Hematopoietic multipotent progenitor cell treated with erythropoietin and hydrocortisone succinate and interleukin-3 and kit ligand, for 6 days (in vitro differentiated cells): Measurements from ENCODE around the gene ING5.

Source experiments
- DNase-seq: peaks from one replicate; pipeline ENCODE4 v3.0.0-alpha.2; 2015

ING5 gene

DNA sequence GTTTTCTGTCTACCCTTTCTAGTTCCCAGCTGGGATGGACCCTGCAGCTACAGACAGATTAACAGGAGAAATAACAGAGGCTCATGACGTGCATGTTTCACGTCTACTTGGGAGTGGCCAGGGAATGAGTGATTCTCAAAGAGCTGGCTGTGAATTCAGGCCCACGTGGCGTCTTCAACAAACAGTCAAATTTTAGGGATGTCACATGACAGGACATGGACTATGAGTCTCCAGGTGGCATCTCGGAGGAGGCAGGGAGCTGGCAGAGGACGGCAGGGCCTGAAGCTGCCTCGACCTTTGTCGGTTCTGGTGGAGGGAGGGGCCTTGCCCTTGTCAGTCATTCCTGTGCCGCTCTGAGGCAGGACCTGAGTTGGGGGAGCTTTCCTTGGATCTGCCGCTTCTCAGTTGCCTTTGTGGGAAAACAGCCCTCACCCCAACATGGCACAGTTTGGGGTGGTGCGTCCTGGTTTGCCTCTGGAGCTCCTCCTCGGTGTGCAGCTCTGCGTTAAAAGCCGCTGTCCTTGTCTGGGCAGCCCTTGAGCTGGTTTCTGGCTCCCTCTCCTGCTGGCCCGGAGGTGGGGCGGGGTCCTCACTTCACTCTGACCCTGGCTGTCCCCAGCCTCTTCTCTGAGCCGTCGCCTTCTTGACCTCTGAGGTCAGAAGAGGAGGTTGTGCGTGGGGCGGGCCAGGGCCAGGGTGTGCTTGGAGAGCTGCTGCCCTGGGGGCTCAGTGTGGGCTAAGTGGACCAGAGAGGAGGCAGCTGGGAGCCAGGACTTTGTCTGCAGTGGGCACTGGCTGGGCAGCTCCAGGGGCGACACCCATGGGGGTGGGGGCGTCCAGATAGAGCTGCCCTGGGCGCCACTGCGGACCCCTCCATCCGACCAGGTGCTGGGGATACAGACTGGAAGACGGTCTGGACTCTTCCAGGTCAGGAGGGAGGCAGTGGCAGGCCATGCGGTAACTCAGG lies 62.7 kb downstream of the ING5 start:
- no peak for DNase-seq

GRCh38 chr2:241767464-241768250 lies 65.8 kb downstream of the ING5 start:
- no peak for DNase-seq

GRCh38 chr2:241768251-241768711 lies 66.4 kb downstream of the ING5 start:
- no peak for DNase-seq

DNA sequence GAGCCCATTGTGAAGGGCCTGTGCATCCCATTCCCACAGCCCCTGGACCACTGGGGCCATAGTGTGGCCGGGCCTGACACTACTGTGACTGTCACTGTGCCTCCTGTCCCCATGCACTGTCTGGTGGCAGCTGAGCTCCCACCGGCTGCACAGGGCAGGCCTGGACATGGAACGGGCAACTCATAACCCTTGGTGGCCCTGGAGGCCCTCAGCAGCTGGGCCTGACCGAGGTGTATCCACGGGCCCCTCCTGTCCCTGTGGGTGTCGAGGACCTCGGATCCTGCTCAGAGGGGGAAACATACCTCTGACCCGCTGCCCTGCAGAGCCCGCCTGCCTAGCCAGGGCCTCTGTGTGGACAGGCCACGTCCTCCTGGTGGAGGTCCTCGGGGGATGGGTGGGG lies 67.0 kb downstream of the ING5 start:
- DNase-seq: no peak

GRCh38 chr2:241769819-241770184 lies 68.0 kb downstream of the ING5 start:
- DNase-seq: no peak

GRCh38 chr2:241770185-241770935 lies 68.5 kb downstream of the ING5 start:
- DNase-seq: no peak

DNA sequence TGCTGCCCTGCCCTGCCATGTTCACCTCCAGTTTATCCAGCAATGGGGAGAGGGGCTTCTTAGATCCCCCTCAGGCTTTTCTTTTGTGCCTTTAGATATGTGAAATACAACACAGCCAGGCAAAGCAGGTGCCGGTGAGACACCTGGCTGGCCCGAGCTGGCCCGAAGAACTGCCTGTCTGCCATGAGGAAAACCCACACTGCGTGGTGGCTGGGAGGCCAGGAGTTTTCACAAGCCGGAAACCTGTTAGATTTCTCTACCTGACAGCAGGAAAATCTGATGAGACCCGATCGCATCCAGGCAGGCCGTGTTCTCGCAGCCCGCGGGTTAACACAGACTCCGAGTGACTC lies 69.1 kb downstream of the ING5 start:
- no peak for DNase-seq

DNA sequence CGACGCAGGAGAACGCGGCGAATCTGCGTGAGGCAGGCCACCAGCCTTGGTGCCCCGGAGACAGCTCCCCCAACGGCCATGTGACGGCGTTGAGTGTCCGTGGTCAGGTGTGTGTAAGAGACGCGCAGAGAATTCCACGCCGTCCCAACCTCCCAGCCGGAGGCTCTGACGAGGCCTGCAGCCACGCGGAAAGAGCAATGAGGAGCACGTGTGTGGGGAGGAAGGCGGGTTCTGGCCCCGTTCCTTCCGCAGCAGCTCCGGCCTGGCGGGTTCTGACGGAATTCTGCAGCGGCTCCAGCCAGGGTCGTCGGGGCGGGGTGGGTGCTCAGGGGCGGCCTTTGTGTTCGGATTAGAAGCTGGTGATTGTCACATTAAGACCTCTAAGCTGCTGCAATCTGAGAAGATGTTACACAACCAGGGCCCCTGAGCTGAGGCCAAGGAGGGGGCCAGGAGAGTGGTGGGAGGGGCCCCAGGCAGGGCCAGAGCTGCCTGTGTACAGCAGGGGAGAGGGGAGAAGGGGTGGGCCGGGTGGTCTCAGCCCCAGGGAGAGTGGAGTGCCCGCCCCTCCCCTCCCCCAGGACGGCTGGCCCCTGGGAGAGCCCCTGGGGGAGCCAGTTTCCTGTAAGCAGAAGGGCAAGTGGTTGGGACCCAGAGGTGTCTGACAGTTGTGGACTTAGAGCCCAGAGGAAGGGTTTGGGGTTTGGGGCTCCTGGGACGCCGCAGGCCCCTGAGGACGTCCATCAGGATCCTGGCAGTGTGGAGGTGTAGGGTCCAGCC lies 69.6 kb downstream of the ING5 start:
- DNase-seq: no peak

- no peak for DNase-seq
Measured at GRCh38 chr2:241772063-241772499, 70.2 kb downstream of the ING5 start.

DNA sequence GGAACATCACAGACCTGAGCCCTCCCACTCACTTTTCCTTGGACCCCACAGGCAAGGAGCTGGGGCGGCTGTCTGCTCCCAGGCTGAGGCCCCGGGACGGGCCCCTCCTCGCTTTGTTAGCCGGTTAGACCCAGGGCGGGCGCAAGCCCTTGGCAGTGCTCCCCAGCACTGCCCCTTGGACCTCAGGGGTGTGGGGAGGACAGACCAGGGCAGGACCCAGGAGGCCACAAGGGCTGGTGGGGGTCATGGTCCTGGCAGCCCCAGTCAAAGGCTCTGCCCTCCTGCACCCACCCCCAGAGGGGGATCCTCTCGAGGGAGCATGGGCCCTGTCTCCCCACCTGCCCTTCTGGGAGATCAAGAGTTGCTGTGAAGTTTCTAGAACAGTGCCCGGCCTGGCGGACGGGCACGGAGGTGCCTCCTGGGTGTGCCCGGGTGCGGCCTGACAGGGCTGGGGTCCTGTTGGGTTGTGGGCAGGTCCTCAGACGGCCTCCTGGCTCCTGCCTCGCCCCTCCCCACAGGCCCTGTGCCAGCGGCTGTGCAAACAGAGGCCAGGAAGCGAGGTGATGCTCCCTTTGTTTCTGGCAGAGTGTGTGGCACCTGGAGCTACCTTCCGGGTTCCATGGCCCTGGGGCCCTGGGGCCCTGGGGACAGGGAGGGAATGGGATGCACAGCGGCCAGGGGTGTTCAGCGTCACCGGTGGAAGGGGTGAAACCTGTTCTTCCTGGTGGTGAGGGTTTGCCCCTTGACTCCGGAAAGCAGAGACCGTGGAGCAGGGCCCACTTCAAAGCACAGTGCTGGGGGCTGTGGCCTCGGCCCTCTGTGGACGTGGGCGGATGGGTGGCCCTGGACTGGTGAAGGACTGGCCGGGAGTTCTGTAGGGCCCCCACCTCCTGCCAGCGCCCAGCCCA lies 71.9 kb downstream of the ING5 start:
- no peak for DNase-seq

- DNase-seq: peak; percentile 63
Measured at GRCh38 chr2:241774419-241775222, 72.8 kb downstream of the ING5 start.

- no peak for DNase-seq
Measured at GRCh38 chr2:241775223-241776177, 73.7 kb downstream of the ING5 start.

DNA sequence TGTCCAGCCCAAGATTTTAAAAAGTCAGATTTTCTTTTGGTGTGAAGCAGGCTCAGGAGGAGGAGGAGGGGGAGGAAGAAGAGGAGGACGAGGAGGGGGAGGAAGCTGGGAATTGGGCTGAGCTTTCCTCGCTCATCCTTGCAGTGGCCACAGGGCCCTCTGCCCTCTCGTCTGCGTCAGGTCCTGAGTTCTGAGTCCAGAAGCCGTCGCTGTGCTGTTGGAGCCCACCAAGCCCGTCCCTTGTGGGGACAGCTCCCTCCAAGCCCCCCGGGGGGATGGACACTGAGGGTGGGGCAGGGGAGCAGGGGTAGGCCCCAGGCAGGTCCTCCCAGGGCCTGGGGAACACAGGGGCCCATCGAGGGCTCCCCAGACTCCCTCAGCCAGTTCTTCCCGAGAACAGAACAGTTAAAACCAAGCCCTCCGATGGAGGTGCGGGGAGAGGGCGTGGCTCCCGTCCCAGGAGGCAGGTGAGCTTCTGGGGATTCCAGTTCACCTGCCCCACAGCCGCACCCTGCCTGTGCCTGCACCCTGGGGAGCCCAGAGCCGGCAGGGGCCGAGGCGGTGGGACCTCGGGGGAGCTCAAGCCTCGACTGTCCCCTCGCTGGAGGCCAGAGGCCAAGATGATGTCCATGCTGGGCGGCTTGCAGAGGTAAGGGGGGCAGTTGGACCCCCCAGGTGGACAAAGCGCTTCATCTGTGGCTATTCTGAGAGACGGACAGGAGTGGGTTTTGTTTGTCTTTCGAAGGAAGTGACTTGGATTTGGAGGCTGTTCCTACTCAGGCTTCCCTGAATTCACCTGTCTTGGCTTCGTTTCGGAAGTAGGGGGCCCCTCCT lies 74.7 kb downstream of the ING5 start, which contains the start of gene GAL3ST2:
Gene GAL3ST2 (plus strand): TSS at position 487 of the 834 bp plus-strand sequence. CDS start 134 bp downstream, at position 621.
- DNase-seq: no peak

DNA sequence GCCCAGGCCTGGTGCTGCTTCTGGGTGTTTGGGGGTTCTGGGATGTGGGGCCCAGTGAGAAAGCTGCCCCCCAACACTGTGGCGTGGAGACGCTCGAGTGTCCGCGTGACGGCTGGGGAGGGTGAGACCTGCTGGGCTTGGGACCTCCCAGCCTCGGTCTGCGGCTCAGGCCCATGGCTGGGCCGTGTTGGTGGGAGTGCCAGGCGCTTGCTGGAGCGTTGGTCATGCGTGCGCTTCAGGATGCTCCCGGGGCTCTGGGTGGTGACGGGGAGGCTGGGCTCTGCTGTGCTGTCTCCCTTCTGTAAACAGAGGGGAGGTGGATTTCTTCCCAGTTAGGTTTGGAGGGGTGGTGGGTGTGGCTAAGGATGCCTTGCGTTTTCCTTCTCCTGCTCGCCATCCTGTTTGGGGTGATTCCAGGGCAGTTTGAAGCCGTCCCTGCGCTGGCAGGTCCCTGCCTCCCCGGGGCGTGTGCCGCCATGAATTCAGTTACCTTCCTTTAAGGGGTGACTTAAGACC lies 75.4 kb downstream of the ING5 start:
- no peak for DNase-seq

- DNase-seq: no peak
Measured at GRCh38 chr2:241777686-241778627, 76.1 kb downstream of the ING5 start.
